ENCODE data around the gene CCDC17. TPM values are rescaled to one million over a fixed set of nuclear protein-coding genes. Genes with fewer than 3 reads are reported as not detected.

Gene CCDC17
- total and polyA plus RNA-seq, 2 donors (not counting 1 experiment from before 2014, with no cell fraction given) = 0.09 to 0.99 TPM

DNA sequence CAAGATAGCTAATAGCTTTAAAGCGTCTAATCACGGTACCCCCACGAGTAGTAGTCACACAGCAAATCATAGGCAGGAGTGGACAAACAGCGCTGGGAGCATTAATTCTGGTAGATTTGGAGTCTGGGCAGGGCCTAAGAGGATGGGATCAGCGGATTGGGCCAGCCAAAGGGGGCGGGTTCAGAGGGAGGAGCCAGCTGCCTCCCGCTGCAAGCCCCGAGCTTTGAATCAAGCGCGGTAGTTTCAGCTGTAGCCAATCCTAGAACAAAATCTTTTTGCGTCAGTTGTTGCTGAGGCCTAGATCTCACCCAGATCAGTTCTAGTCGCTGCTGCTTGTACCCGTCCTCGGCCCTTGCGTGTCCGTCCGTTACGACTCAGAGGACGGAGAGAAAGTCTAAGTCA lies 40.6 kb downstream of the CCDC17 start:
- TF ChIP-seq EZH2 (IDR thresholded peaks at IDR 0.05; ENCODE audit: low read length, missing control alignments) (no peak), CTCF (conservative IDR thresholded peaks at IDR 0.05 in 1 of 2, IDR thresholded peaks at IDR 0.05 in 1 of 2; ENCODE audit: low read depth in 1 of 2, low read length in 2 of 2) (no peak)
- peaks cover 5% of the 10 kb centered on the region for H3K4me1 ChIP-seq (ENCODE audit: control insufficient read depth, extremely low read depth, insufficient read depth, low read length)
- peak overlapping the region; percentile 96 for H3K9ac ChIP-seq (ENCODE audit: insufficient read depth, low read length)
- peak overlapping the region; percentile 95 for H3K4me2 ChIP-seq (ENCODE audit: extremely low read depth, insufficient read depth, low read length)
- H3K79me2 ChIP-seq (ENCODE audit: control insufficient read depth, insufficient read depth, low read length) = peaks cover 41% of the 10 kb centered on the region
- H3K27ac ChIP-seq (ENCODE audit: insufficient read depth, low read length) = peak overlapping the region; percentile 97
- H3K9me3 ChIP-seq (ENCODE audit: control insufficient read depth, insufficient read depth, low read depth, low read length) = no peaks in the 10 kb centered on the region
- no peaks in the 10 kb centered on the region for H3K27me3 ChIP-seq (ENCODE audit: control insufficient read depth, insufficient read depth, low read length)
- H3K4me3 ChIP-seq (replicated peaks in 1 of 4; ENCODE audit: control extremely low read depth in 1 of 4, insufficient read depth in 1 of 4, low read depth in 3 of 4, low read length in 4 of 4) = peak overlapping the region; percentile 85 to 100 (median 98)
- no peaks in the 10 kb centered on the region for H4K20me1 ChIP-seq (ENCODE audit: control insufficient read depth, extremely low read depth, insufficient read depth, low read length)
- peak overlapping the region; percentile 100 for H2AFZ ChIP-seq (ENCODE audit: low read length)
- DNase-seq (ENCODE audit: low read depth in 2 of 2) = peak; percentile 95 to 97
- no peaks in the 10 kb centered on the region for H3K36me3 ChIP-seq (ENCODE audit: control insufficient read depth, insufficient read depth, low read length)

GRCh38 chr1:45574105-45574626 lies 49.7 kb downstream of the CCDC17 start:
- H3K36me3 ChIP-seq (ENCODE audit: control insufficient read depth, insufficient read depth, low read length) = peaks cover 5% of the 10 kb centered on the region

GRCh38 chr1:45573231-45573804 lies 50.5 kb downstream of the CCDC17 start:
- H3K79me2 ChIP-seq (ENCODE audit: control insufficient read depth, insufficient read depth, low read length) = no peaks in the 10 kb centered on the region
- no peaks in the 10 kb centered on the region for H3K4me1 ChIP-seq (ENCODE audit: control insufficient read depth, extremely low read depth, insufficient read depth, low read length)
- no peaks in the 10 kb centered on the region for H3K9me3 ChIP-seq (ENCODE audit: control insufficient read depth, insufficient read depth, low read depth, low read length)
- TF ChIP-seq CTCF (conservative IDR thresholded peaks at IDR 0.05 in 1 of 2, IDR thresholded peaks at IDR 0.05 in 1 of 2; ENCODE audit: low read depth in 1 of 2, low read length in 2 of 2) (peak in 1 of 2 donors; percentile 23), EZH2 (IDR thresholded peaks at IDR 0.05; ENCODE audit: low read length, missing control alignments) (no peak)
- H3K36me3 ChIP-seq (ENCODE audit: control insufficient read depth, insufficient read depth, low read length) = peaks cover 6% of the 10 kb centered on the region
- H3K27ac ChIP-seq (ENCODE audit: insufficient read depth, low read length) = no peak overlapping the region
- H3K4me3 ChIP-seq (replicated peaks in 1 of 4; ENCODE audit: control extremely low read depth in 1 of 4, insufficient read depth in 1 of 4, low read depth in 3 of 4, low read length in 4 of 4) = no peak overlapping the region
- no peak overlapping the region for H3K4me2 ChIP-seq (ENCODE audit: extremely low read depth, insufficient read depth, low read length)
- no peak overlapping the region for H2AFZ ChIP-seq (ENCODE audit: low read length)
- no peak overlapping the region for H3K9ac ChIP-seq (ENCODE audit: insufficient read depth, low read length)
- no peak for DNase-seq (ENCODE audit: low read depth in 2 of 2)
- no peaks in the 10 kb centered on the region for H4K20me1 ChIP-seq (ENCODE audit: control insufficient read depth, extremely low read depth, insufficient read depth, low read length)
- H3K27me3 ChIP-seq (ENCODE audit: control insufficient read depth, insufficient read depth, low read length) = no peaks in the 10 kb centered on the region

More at GRCh38 chr1:45574105-45574626, 49.7 kb downstream of the CCDC17 start:
- no peak overlapping the region for H3K4me3 ChIP-seq (replicated peaks in 1 of 4; ENCODE audit: control extremely low read depth in 1 of 4, insufficient read depth in 1 of 4, low read depth in 3 of 4, low read length in 4 of 4)
- no peaks in the 10 kb centered on the region for H3K27me3 ChIP-seq (ENCODE audit: control insufficient read depth, insufficient read depth, low read length)
- TF ChIP-seq CTCF (conservative IDR thresholded peaks at IDR 0.05 in 1 of 2, IDR thresholded peaks at IDR 0.05 in 1 of 2; ENCODE audit: low read depth in 1 of 2, low read length in 2 of 2) (no peak), EZH2 (IDR thresholded peaks at IDR 0.05; ENCODE audit: low read length, missing control alignments) (no peak)
- no peaks in the 10 kb centered on the region for H3K79me2 ChIP-seq (ENCODE audit: control insufficient read depth, insufficient read depth, low read length)
- H3K27ac ChIP-seq (ENCODE audit: insufficient read depth, low read length) = no peak overlapping the region
- DNase-seq (ENCODE audit: low read depth in 2 of 2) = no peak
- no peaks in the 10 kb centered on the region for H3K9me3 ChIP-seq (ENCODE audit: control insufficient read depth, insufficient read depth, low read depth, low read length)
- H3K4me1 ChIP-seq (ENCODE audit: control insufficient read depth, extremely low read depth, insufficient read depth, low read length) = no peaks in the 10 kb centered on the region
- H3K4me2 ChIP-seq (ENCODE audit: extremely low read depth, insufficient read depth, low read length) = no peak overlapping the region
- H3K9ac ChIP-seq (ENCODE audit: insufficient read depth, low read length) = no peak overlapping the region
- no peak overlapping the region for H2AFZ ChIP-seq (ENCODE audit: low read length)
- H4K20me1 ChIP-seq (ENCODE audit: control insufficient read depth, extremely low read depth, insufficient read depth, low read length) = no peaks in the 10 kb centered on the region
